Transverse colon (tissue), 4 donors: ENCODE measurements around the gene CRABP1. TPM values are rescaled to one million over a fixed set of nuclear protein-coding genes. Genes with fewer than 3 reads are reported as not detected.

Experiments
- DNase-seq: peaks from one replicate; pipeline ENCODE4 v3.0.0-alpha.2; 2019
- H3K27ac ChIP-seq, 4 donors: fragments of 200-600 bp; sonication (generic); 2 replicates each; pipeline ENCODE4 v1.5.1; 2016 to 2018; ENCODE audit warnings: inconsistent platforms in 4 of 4
- H3K27me3 ChIP-seq: fragments of 200-600 bp; sonication (generic); 2 replicates; pipeline ENCODE4 v1.5.1; 2017; ENCODE audit warnings: inconsistent platforms
- H3K36me3 ChIP-seq, 4 donors: fragments of 200-600 bp; sonication (generic); 2 replicates each; pipeline ENCODE4 v1.5.1; 2017 to 2019; ENCODE audit warnings: inconsistent platforms in 4 of 4
- H3K4me1 ChIP-seq, 4 donors: fragments of 200-600 bp; sonication (generic); 2 replicates each; pipeline ENCODE4 v1.5.1; 2017 to 2020; ENCODE audit warnings: inconsistent platforms in 4 of 4
- H3K4me3 ChIP-seq, 4 donors: fragments of 200-600 bp; sonication (generic); 1 replicate in 1 of 4; 2 replicates in 3 of 4; pipeline versions ENCODE4 v1.5.1 to v1.6.1; 2017 to 2019; ENCODE audit warnings: inconsistent platforms in 4 of 4
- H3K9me3 ChIP-seq, 2 donors: fragments of 200-600 bp; sonication (generic); 2 replicates each; pipeline ENCODE4 v1.5.1; 2017 to 2019; ENCODE audit warnings: inconsistent platforms in 2 of 2
- EP300 ChIP-seq: sonication (generic); formaldehyde crosslinking; IDR thresholded peaks from one replicate; pipeline ENCODE4 v1.6.1; 2017; ENCODE audit warnings: antibody characterized with exemption, low read depth
- POLR2A ChIP-seq: fragments of 450-650 bp; IDR thresholded peaks from one replicate; pipeline ENCODE4 v1.6.1; 2016; ENCODE audit warnings: antibody characterized with exemption, mild to moderate bottlenecking, moderate library complexity
- POLR2AphosphoS5 ChIP-seq, 3 donors: sonication (generic); formaldehyde crosslinking; IDR thresholded peaks; one replicate each; pipeline ENCODE4 v1.6.1; 2016; ENCODE audit warnings: antibody characterized with exemption in 3 of 3
- WGBS, 2 donors: methylation state at CpG; one replicate each; pipeline ENCODE4 v1.1.5; 2018; ENCODE audit warnings: low coverage in 1 of 2; 5-methylcytosine and 5-hydroxymethylcytosine counted together
- in situ Hi-C, 4 donors: fragments of 200-750 bp; cut with MboI; loops; one replicate each; pipeline versions ENCODE4 v1.15.0 to v1.15.1; 2017; ENCODE audit warnings: low sequenced_read_pairs in 3 of 4, low pct_ligation_motif_present in 1 of 4, low pct_unique_long_range_greater_than_20kb in 1 of 4
- intact Hi-C: fragments of 100-400 bp; cut with DNase I; formaldehyde crosslinking; loops from one replicate; pipeline ENCODE4 v1.15.1; 2023; ENCODE audit warnings: low total_unique reads
- total RNA-seq, 4 donors: library from RNA; depleted of rRNA; stranded (reverse); fragments of >200 nt; gene quantifications; one replicate each; pipeline ENCODE4 v1.1.0, GENCODE V29; 2016
- TF ChIP-seq, protein P1 (sequence below), 5 experiments: fragments of 200-600 bp in 3 of 5; fragments of 450-650 bp in 2 of 5; sonication (generic) in 3 of 5; IDR thresholded peaks; 1 replicate in 2 of 5; 2 replicates in 3 of 5; pipeline ENCODE4 v1.5.1; 2016 to 2017; ENCODE audit warnings: antibody characterized with exemption in 5 of 5, inconsistent platforms in 3 of 5, mild to moderate bottlenecking in 2 of 5, moderate library complexity in 1 of 5

Gene CRABP1
- total RNA-seq, 4 donors from 2014 or later, result 1.9 to 2.7 TPM; not detected in 2

GRCh38 chr15:78351539-78351938 lies 11.4 kb downstream of the CRABP1 start:
- no peaks in the 10 kb centered on the region for H3K27me3 ChIP-seq
- intact Hi-C loops, result no loop called here
- no peaks in the 10 kb centered on the region for H3K36me3 ChIP-seq
- H3K4me3 ChIP-seq, result no peak overlapping the region
- no peak for DNase-seq
- TF ChIP-seq, protein P1, sequence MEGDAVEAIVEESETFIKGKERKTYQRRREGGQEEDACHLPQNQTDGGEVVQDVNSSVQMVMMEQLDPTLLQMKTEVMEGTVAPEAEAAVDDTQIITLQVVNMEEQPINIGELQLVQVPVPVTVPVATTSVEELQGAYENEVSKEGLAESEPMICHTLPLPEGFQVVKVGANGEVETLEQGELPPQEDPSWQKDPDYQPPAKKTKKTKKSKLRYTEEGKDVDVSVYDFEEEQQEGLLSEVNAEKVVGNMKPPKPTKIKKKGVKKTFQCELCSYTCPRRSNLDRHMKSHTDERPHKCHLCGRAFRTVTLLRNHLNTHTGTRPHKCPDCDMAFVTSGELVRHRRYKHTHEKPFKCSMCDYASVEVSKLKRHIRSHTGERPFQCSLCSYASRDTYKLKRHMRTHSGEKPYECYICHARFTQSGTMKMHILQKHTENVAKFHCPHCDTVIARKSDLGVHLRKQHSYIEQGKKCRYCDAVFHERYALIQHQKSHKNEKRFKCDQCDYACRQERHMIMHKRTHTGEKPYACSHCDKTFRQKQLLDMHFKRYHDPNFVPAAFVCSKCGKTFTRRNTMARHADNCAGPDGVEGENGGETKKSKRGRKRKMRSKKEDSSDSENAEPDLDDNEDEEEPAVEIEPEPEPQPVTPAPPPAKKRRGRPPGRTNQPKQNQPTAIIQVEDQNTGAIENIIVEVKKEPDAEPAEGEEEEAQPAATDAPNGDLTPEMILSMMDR (IDR thresholded peaks at IDR 0.05), result no peak
- no peak for TF ChIP-seq POLR2AphosphoS5 (IDR thresholded peaks at IDR 0.05)
- no peak for TF ChIP-seq EP300
- no peak for TF ChIP-seq POLR2A
- no peaks in the 10 kb centered on the region for H3K9me3 ChIP-seq
- no peak overlapping the region for H3K27ac ChIP-seq
- no peaks in the 10 kb centered on the region for H3K4me1 ChIP-seq
- WGBS, 2 donors, result 60 to 85% methylated on average over 1 to 3 of the region's 3 CpGs
- in situ Hi-C loops, result no loop called here

GRCh38 chr15:78353093-78353492 lies 12.9 kb downstream of the CRABP1 start:
- H3K4me3 ChIP-seq, result no peak overlapping the region
- intact Hi-C loops, result no loop called here
- in situ Hi-C loops, result no loop called here
- no peak for DNase-seq
- H3K9me3 ChIP-seq, result no peaks in the 10 kb centered on the region
- no peaks in the 10 kb centered on the region for H3K27me3 ChIP-seq
- no peaks in the 10 kb centered on the region for H3K36me3 ChIP-seq
- H3K27ac ChIP-seq, result no peak overlapping the region
- WGBS, 2 donors, result 61 to 62% methylated on average over 4 of the region's 4 CpGs
- TF ChIP-seq EP300 (no peak), POLR2A (no peak), POLR2AphosphoS5 (IDR thresholded peaks at IDR 0.05) (no peak)
- TF ChIP-seq, protein P1 (IDR thresholded peaks at IDR 0.05), result no peak
- H3K4me1 ChIP-seq, result no peaks in the 10 kb centered on the region

GRCh38 chr15:78355177-78355576 lies 15.0 kb downstream of the CRABP1 start:
- no peaks in the 10 kb centered on the region for H3K4me1 ChIP-seq
- no peak for TF ChIP-seq POLR2AphosphoS5 (IDR thresholded peaks at IDR 0.05)
- TF ChIP-seq EP300, result no peak
- no peak for TF ChIP-seq POLR2A
- TF ChIP-seq, protein P1 (IDR thresholded peaks at IDR 0.05), result no peak
- H3K4me3 ChIP-seq, result no peak overlapping the region
- no peak for DNase-seq
- H3K36me3 ChIP-seq, result no peaks in the 10 kb centered on the region
- WGBS, 2 donors, result 82 to 86% methylated on average over 5 to 8 of the region's 8 CpGs
- no peaks in the 10 kb centered on the region for H3K27me3 ChIP-seq
- intact Hi-C loops (no loop called here), in situ Hi-C loops (no loop called here)
- no peaks in the 10 kb centered on the region for H3K9me3 ChIP-seq
- no peak overlapping the region for H3K27ac ChIP-seq

DNA sequence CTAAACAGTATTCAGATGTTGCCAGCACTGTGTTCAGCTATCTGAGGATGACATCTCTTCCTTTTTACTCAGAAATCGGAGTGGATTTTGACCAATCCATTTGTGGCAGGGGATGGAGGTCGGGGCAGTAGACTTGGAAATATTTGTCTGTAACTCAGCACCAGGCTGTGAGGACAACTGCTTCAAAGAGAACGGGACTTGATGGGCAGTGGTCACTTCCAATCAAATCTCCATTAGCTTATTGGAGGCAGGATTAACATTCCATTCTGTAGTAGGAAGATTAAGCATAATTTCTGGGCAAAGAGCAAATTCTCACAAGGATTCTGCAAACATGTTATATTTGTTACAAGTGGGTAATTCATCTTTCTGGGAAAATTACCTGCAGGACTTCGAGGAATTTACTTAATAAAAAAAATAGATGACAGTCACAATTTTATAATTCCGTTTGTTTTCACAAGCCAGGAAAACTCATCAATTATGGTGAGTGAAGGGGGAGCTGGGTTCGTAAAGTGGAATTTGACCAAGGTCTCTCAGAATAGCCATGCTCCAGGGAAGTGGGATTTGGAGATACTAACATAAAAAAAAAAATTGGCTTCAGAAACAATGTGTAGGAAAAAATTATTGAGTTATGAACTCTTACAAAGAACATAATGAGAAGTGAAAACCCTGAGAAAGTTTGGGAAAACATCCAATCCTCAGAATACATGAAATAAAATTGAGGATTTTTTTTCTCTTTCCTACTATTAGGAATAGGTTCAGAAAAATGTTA lies 18.1 kb downstream of the CRABP1 start:
- intact Hi-C loops, result no loop called here
- Histone ChIP-seq H3K4me3 (no peak overlapping the region), H3K9me3 (no peaks in the 10 kb centered on the region), H3K27me3 (no peaks in the 10 kb centered on the region), H3K4me1 (no peaks in the 10 kb centered on the region), H3K27ac (no peak overlapping the region), H3K36me3 (no peaks in the 10 kb centered on the region)
- TF ChIP-seq, protein P1 (IDR thresholded peaks at IDR 0.05), result no peak
- TF ChIP-seq POLR2A, result no peak
- WGBS, 2 donors, result 50 to 67% methylated on average over 5 to 6 of the region's 6 CpGs
- in situ Hi-C loops, result no loop called here
- no peak for DNase-seq
